ENCODE measurements around the gene FBXO31.
"Not testable (repeated sequence)": the region's sequence is repeated elsewhere in the genome, so short reads cannot be mapped to it uniquely, and the experiment has no call there.

FBXO31 gene

DNA sequence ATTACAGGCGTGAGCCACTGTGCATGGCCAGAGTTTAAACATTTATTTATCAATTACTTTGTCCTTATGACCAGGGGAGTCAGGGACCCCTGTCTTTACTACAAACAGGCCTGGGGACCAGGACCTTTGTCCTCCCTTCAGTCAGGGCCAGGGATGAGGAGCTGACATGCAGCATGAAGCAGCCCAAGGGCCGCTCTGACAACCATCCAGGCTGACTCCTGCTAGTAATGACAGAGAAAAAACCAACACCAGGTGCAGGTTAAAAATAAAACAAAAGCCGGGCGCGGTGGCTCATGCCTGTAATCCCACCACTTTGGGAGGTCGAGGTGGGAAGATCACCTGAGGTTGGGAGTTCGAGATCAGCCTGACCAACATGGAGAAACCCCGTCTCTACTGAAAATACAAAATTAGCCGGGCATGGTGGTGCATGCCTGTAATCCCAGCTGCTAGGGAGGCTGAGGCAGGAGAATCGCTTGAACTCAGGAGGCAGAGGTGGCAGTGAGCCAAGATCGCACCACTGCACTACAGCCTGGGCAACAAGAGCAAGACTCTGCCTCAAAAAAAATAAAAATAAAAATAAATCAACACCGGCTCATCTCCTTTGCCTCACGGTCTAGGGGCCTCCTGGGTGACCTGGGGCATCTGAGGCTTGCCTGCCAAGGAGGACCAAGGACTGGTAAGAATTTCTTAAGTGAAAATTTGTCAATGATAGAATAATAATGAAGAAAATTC is 20.6 kb downstream of the FBXO31 start:
- DNase-seq: not testable (repeated sequence)

DNA sequence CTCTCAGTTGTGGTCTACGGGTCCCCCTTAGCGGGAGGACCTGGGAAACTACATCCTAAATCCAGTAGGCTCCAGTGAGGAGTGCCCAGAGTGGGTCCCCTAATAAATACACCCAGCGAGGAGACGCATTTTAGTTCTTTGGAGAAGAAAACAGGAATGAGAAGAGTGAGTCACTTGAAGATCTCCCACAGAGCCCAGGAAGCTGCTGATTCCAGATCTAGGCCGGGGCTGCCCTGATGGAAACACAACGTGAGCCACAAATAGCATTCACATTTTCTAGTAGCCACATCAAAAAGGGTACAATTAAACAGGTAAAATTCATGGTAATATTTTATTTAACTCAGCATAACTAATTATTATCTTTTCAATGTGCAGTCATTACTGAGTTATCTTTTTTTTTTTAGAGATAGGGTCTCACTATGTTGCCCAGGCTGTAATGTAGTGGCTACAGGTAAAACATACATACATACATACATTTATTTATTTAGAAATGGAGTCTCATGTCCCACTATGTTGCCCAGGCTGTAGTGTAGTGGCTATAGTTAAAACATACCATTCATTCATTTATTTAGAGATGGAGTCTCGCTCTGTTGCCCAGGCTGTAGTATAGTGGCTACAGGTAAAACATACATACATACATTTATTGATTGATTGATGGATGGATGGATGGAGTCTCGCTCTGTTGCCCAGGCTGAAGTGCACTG is 21.5 kb downstream of the FBXO31 start:
- no peak for DNase-seq

DNA sequence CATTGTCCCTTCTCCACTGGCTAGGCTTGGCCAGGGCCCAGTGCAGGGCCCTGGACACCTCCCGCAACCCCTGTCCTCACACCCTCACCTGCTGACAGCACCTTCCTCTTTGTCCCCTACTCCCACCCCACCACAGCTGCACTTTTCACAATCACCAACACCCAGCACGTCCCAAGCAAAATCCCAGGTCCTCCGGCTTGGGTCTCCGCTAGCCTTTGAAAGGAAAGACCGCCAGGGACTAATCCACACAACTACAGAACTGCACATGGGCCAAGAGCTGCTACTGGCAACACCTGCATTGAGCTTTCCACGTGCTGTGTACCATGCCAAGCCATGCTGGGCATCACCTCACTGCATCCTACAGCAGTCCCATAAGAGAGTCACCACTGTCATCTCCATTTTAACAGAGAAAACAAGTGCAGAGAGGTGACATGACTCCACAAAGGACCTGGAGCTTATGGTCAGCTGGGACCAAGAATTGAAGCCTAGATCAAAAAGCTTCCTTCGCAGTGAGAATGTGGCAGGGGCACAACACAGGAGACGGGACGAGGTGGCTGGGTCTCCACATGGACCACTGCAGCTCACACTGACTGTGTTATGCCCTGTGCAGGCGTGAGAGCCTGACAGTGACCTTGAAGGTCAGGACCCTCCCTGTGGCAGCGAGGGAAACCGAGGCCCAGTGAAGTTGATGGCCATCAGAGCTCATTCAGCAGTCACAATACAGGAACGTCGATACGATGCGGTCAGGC is 22.5 kb downstream of the FBXO31 start:
- no peak for DNase-seq

DNA sequence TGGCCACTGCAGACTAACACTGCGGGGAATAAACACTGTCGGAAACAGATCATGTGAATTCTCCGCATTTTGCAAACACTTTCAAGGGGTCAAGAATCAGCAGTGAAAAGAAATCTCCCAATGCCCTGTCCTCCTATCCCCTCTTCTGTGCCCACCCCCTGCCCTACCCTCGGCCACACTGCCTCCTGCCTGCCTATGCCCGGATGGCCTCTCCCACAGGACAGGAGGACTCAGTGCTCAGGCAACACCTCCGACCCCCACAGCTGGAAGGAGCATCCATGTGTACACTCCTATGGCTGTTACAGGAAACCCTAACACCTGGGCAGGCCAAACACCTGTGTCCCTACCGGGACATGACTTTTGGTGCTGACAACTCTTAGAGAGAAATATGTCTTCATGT is 24.5 kb downstream of the FBXO31 start:
- no peak for DNase-seq

DNA sequence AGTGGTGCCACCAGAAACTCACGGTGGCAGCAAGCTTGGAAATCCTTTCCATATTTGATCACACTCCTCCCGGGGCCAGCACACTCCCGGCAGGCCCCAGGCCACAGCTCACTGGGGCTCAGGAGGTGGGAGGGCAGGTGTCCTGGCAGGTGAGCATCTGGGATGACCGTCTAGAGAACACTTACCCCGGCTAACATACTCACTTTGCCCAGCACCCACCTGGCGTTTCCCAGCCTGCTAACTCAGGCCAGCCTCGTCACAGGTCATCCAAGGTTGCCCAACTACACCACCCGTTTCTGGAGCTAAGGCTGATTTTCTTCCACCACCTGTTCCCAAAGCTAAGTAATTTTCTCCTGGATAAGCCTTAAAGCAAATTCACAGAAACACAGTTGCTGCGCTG is 24.9 kb downstream of the FBXO31 start:
- no peak for DNase-seq

DNA sequence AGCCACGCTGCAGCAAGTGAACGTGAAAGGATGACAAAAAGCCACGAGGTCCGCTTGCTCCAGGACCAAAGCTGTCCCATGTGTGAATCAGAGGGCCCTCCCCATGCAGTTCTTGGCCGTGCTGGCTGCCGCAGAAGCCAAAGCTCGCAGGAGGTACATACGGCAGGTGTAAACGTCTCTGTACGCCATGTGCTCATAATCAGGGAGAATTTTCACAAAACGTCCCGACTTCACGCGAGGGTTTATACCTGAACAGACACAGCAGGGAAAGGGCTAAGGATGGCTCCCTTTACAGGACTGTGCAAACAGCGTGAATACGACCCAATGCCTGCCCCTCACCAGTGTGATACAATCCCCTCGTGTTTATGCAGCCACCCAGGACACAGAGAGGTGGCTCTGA is 25.3 kb downstream of the FBXO31 start:
- DNase-seq: no peak

DNA sequence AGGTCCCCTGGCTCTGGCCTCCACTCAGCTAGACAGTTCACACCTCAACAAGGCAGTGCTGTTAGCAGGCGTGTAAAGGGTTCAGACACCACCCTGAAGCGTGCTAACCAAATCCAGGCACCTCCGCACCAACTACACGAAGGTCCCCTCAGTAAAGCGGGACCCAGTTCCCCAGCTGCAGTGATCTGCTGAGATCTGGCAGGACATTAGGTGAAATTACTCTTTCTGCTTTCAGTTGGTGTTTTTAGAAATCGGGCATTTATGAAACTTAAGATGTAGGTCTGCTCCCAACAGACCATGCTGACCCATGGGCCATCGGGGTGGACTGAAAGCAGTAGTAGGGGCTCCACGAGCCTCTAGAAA is 27.1 kb downstream of the FBXO31 start:
- no peak for DNase-seq

DNA sequence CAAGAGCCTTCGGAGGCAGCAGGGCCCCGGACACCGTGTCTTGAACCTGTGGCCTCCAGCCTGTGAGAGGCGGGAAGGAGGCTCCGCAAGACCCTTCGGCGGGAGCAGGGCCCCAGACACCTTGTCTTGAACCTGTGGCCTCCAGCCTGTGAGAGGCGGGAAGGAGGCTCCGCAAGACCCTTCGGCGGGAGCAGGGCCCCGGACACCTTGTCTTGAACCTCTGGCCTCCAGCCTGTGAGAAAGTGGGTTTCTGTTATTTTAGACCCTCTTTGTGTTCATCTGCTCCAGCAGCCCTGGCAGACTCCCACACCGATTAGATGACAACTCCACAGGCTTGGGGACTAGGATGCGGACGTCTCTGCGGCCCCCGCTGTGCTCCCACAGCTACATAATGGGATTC is 30.0 kb downstream of the FBXO31 start:
- DNase-seq: no peak

DNA sequence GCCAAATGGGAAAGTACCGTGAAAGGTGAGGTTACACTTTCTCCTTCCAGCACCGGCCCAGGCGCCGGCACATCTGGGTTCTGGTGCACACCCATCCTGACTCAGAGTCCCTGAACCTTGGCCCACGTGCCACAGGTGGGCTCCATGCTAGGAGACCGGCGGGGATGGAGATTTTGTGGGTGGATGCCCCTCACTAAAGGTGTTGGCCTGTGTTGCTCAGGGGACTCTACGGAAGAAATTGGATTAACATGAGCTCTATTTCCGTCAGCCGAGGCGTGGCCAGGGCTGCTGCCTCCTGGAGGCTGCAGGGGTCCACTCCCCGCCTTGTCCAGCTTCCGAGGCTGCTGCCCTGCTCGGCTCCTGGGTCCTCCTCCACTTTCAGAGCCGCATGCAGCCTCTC is 30.8 kb downstream of the FBXO31 start:
- no peak for DNase-seq

DNA sequence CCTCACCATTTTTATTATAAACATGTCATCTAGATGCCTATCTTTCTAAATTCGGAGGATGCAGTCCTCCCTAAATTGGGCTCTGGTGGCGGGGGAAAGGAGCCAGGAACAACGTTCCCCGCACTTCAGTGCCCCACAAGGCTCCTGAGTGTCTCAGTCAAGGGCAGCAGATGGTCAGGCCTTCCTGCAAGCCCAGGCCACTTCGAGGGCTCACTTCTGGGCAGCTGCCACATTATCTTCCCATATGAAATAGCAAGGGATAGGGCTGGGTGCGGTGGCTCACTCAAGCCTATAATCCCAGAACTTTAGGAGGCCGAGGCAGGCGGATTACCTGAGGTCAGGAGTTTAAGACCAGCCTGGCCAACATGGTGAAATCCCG is 32.3 kb downstream of the FBXO31 start:
- no peak for DNase-seq

DNA sequence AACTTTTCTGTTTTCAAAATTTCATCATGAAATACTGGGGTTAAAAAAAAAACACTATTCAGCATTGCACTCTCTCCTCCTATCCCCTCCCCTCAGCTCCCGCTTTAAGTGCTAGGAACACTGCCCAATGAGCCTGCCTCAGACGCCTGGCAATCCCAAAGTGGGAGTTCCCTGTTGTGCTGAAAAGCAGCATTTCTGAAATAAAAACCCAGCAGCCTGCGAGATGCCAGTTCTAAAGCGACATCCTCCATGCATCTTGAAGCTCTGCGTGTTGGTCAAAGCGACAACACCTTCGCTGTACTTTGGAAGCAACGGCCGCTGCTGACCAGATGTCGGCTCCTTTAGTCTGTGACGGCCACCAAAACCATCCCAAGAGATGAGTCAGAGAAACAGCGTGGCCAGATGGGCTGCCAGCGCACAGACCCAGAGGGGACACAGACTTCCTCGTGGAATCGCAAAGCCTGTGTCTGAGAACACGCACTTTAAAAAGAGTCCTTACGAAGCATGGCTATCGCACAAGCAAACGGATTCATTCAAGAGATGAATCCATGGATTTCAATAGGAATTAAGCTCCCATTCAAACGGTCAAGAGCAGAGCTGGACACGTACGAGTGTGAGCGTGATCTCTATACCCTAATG is 32.8 kb downstream of the FBXO31 start:
- DNase-seq: no peak

DNA sequence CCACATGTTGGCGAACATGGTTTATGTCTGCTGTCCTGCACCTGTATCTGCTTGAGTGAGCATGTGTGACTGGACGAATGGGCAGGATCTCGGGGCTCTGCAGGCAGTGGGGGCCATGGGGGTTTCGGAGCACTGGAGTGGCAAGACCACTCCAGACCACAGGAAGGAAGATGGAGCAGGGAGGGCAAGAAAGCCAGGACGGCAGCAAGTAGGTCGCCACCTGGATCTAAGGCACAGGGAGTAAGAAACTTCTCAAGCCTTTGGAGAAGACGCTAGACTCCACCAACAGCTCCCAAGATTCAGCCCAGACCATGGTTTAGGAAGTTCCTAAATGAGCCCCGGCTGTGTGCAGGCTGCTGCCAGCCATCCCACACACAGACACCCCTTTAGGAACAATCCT is 33.5 kb downstream of the FBXO31 start:
- DNase-seq: no peak

DNA sequence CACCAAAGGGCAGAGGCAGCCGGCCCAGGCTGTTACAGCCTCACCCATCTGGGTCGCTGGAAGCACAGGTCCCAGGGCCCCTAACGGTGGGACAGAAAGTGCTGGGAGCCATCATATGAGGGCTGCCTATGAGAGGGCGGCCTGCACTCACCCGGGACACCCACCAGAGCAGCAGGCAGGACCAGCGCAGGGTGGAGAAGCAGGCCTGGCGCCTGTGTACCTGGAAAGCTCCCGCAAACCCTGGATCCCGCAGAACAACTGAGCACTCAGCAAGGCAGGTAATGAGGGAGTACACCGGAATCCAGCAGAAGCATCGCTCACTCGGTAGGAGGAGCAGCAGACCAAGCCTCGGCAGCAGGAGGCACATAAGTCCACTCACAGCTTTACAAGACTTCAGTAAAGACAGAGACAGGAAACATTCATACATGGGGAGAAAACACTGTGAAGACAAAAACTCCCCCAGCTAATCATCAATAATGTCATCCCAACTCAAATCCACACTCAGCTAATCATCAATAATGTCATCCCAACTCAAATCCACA is 34.9 kb downstream of the FBXO31 start:
- no peak for DNase-seq

DNA sequence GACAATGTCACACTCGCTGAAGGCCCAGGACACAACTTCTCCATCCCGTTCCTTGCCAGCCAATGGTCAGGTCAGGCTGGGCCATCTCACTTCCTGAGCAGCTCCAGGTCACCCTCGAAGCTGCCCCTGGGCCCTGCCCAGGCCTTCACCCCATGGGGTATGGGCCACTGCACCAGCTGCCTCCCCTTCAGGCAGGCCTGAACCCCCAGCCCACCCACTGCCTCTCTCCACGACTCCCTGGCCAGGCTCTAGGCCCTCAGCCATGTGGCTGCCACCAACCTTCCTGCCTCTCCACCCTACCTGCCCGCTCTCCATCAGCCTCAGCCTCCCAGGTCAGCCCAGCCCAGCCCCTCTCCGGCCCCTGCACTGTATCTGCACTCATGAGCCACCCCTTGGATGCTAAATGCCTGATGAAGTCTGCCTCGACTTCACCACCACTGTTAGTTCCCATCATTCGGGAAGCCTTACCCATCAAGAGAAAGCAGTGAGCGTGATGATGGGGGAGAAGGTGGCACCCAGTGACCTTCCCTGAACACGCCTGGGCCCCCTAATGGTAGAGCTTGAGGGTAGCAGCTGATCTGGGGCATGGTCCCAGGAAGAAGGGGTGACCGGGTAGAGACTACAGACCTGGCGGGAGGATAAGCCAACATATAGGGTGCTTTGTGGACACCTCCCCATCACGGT is 35.5 kb downstream of the FBXO31 start:
- DNase-seq: no peak

DNA sequence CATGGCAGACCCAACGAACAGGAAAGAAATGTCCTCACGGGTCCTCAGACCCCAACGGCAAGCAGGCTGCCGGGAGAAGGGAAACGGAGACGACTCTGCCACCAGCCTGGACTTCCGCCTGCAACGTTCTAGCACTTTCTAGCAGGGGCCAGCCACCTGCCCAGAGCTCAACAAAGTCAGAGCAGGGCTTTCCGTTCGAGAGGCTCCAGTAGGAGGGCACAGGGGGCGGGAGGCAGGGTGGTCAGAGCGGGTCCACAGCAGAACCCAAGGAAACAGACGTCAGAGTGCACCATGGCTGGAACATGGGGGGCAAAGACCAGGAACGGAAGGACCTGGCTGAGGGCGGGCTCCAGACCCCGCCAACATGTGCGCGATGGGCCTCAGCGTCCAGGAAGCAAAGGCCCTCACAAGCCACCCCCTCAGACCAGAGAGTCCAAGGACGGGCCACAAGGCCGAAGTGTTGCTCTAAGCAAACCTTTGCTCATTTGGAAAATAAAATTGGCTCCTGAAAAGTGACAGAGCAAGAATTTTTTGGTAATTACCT is 37.0 kb downstream of the FBXO31 start:
- DNase-seq: no peak

DNA sequence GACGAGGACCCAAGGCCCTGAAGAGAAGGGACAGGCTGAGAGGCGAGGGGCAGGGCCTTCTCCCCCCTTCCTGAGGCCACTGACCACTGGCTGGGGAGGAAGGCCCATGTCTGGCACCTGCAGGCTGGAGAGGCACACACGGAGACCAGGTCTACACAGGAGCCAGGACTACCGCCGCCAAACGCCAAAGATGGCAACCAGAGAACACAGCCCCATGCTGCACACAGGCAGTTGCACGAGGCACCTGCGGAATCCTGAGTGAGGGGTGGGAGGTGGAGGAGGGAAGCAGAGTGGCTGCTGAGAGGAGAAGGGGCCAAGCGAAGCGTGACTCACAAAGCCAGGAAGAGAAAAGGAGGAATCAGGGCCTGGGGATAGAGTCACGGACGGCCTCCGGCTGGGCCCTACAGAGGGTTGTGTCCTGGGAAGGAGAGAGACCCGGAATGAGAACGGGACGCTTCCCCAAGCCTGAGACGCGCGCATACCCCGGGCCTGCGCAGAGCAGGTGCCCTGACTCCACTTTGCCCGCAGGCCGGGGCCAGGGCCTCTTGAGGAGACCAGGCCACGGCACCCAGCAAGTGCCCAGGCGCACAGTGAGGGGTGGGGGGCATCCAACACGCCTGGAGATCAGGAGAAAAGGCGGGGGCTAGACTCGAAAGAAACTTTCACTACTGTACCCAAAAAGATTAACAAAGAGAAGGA is 37.7 kb downstream of the FBXO31 start:
- DNase-seq: no peak

DNA sequence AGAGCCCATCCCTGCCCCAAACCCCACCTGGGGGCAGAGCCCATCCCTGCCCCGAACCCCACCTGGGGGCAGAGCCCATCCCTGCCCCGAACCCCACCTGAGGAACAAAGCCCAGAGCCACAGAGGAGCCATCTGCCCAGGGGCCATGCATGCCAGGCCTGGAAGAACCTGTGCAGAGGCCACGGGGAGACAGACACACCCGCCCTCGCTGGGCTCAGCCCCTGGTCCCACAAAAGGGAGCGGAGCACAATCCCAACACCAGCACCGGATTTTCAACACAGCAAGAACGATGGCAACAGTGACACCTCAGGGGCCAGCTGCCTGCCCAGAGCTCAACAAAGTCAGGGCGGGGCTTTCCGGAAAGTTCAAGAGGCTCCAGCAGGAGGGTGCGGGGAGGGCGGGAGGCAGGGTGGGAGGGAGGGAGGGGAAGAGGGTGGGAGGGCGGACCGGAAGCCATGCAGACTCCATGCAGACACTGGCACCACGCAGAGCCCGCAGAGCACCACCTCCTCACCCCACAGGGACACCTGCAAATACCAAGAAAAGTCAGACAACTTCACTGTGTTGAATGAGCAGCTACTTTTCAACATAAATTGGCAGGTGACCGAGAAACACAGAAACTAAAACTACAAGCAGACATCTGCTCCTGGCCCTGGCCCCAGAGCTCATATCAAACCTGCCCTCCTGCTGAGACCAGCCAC is 38.5 kb downstream of the FBXO31 start:
- no peak for DNase-seq

DNA sequence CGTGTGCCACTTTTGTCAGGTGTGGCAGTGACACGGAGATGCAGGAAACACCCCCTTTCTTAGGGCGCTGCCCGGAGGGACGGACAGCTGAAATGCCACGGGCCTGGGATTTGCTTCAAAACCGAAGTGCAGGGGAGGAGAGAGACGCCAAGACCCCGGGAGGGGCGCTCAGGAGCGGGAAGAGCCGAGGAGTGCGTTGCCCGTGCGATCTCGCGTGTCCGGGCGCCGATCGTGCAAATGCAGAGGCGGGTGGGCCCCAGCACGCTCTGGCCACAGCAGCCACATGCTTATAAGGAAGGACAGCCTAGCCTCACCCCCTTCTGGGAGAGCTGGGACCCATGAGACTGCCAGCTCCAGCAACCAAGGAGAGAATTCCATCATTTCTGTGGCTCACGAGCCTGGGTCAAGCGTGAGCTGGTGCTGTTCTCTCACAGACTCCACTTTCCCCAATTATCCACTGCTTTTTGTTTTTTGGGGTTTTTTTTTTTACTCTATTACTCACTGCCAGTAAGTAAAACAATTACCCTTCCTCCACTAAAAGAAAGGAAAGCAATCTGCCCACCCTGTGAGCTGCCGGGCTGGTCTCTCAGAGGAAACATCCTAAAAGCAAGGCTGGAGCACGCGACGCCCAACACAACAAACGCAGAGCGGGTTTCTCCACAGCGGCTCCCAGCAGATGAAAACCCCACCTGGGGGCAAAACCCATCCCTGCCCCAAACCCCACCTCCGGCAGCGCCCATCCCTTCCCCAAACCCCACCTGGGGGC is 39.2 kb downstream of the FBXO31 start:
- DNase-seq: no peak

DNA sequence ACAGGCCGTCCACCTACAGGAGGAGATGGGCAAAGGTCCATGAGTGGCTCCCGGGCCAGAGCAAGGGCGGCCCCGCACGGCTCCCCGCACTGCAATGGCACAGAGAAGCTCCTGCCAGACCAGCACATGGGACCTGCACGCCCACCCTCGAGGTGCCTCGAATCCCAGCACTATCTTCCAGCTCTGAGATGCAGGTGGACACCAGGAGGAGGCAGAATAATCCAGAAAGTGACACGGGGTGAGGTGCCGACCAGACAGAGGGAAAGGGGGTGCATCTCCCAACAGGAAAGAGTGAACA is 39.9 kb downstream of the FBXO31 start:
- DNase-seq: no peak

DNA sequence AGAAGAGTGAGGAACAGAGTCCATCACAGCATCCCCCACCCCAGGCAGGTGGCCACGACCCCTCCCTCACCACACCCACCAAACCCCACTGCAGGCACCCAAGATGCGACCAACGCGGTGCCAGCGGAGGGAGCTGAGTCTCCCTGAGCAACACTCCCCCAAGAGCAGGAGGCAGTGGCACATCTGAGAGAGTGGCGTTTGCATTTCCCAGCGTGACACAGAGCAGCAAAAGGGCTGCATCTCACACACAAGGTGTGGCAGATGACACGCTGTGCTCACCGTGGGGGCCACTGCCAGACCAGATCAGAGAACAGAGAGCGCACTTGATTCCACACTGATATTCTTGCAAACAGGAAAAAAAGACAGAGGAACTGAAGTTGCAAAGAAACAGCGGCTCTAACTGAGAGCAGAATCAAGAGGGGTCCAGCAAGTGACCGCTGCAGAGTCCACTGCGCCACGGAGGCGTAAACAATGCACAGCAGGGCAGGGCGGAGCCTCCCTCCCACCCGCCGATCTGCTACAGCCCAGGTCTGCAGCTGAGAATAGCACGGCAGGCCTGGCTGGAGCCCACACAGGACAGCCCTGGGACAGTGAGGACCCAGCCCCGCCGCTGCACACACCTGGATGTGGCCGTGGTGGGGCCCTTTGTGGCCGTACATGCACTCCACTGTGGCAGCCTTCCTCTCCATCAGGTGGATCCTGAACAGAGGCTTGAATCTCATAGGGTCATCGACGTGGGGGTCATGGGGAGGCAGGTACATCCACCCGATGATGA is 40.4 kb downstream of the FBXO31 start:
- DNase-seq: no peak
